ENCODE data around the gene CHST13.
"Not testable (repeated sequence)": the region's sequence is repeated elsewhere in the genome, so short reads cannot be mapped to it uniquely, and the experiment has no call there.

The CHST13 gene

DNA sequence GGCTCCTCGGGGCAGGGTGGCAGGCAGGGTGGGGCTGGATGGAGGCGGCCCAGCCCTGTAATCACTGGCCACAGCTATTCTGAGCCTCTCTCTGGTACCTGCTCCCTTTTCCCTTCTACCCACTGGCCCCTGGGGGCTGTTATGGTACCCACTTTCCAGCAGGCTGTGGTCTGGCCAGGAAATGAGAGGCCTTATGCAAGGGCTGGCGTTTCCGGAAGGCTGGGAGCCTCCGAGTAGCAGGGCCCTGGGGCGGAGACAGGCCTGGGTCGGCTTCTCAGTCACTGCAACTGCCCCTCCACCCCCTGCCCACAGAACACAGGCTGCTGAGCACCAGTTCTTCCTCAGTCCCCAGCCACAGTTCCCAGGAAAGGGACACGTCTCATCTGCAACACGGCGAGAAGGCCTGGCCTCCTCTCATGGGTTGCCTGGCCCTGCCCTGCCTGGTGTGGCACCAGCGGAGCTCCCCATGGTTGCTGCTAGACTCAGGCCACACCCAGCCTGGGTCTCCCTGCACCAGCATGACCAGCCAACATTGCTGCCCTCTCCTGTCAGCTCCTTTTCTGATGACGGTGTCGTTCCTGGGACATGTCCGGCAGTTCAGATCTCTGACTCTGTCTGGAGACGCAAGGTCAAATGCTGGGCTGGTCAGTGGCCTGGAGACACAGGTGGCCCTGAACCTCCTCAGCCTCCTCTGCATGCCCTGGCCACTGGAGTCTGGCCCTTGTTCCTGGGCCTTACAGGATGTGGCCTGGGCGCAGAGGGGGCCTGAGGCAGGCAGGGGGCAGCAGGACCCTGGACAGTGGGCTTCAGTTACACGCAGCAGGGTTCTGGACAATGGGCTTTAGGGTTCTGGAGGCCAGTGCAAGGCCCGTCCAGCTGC is 6.5 kb downstream of the CHST13 start:
- Histone ChIP-seq H4K91ac (ENCODE audit: low read length) (peak overlapping the region; percentile 52), H3K9me3 (ENCODE audit: control insufficient read depth, low read length) (no peaks in the 10 kb centered on the region), H2AK5ac (ENCODE audit: low read length, severe bottlenecking) (no peak overlapping the region), H3K36me3 (ENCODE audit: control insufficient read depth in 1 of 2, insufficient read depth in 2 of 2, low read depth in 1 of 2, low read length in 2 of 2) (no peaks in the 10 kb centered on the region), H3K9ac (ENCODE audit: low read length) (no peak overlapping the region), H2AFZ (ENCODE audit: low read depth, low read length) (no peak overlapping the region), H3K79me1 (replicated peaks; ENCODE audit: low read length, poor library complexity, severe bottlenecking) (no peaks in the 10 kb centered on the region), H4K8ac (ENCODE audit: low read length) (no peak overlapping the region), H3K4me3 (ENCODE audit: insufficient read depth in 1 of 2, low read depth in 1 of 2, low read length in 2 of 2) (no peak overlapping the region), H3K27ac (ENCODE audit: low read length, poor library complexity, severe bottlenecking) (no peak overlapping the region), H2BK15ac (ENCODE audit: low read depth, poor library complexity, severe bottlenecking) (no peak overlapping the region), H3K23ac (ENCODE audit: low read length in 2 of 2) (no peak overlapping the region), H3K14ac (ENCODE audit: low read length in 2 of 2) (no peak overlapping the region), H3K4me1 (ENCODE audit: control insufficient read depth, insufficient read depth, low read depth, low read length) (peaks cover 18% of the 10 kb centered on the region), H3K18ac (ENCODE audit: low read depth in 1 of 2, low read length in 2 of 2) (no peak overlapping the region), H3K4me2 (ENCODE audit: low read length, poor library complexity, severe bottlenecking) (no peak overlapping the region), H3K27me3 (ENCODE audit: control insufficient read depth in 1 of 2, insufficient read depth in 1 of 2, low read length in 2 of 2) (peaks cover 21 to 63% of the 10 kb centered on the region in 2 experiments), H2BK120ac (ENCODE audit: low read depth, low read length) (no peak overlapping the region), H3K4ac (ENCODE audit: low read depth in 1 of 2, low read length in 2 of 2) (no peak overlapping the region), H2BK12ac (ENCODE audit: low read length in 2 of 2) (no peak overlapping the region), H2BK5ac (ENCODE audit: low read depth, low read length, poor library complexity, severe bottlenecking) (no peak overlapping the region)
- DNase-seq, result no peak
- WGBS, result 86% methylated on average over 18 of the region's 18 CpGs

- Histone ChIP-seq H3K27ac (ENCODE audit: low read length, poor library complexity, severe bottlenecking) (no peak overlapping the region), H3K9ac (ENCODE audit: low read length) (no peak overlapping the region), H2AFZ (ENCODE audit: low read depth, low read length) (no peak overlapping the region), H4K8ac (ENCODE audit: low read length) (no peak overlapping the region), H3K23ac (ENCODE audit: low read length in 2 of 2) (no peak overlapping the region), H3K79me1 (replicated peaks; ENCODE audit: low read length, poor library complexity, severe bottlenecking) (no peaks in the 10 kb centered on the region), H3K4me2 (ENCODE audit: low read length, poor library complexity, severe bottlenecking) (no peak overlapping the region), H3K27me3 (ENCODE audit: control insufficient read depth in 1 of 2, insufficient read depth in 1 of 2, low read length in 2 of 2) (peaks cover 18 to 64% of the 10 kb centered on the region in 2 experiments), H3K9me3 (ENCODE audit: control insufficient read depth, low read length) (no peaks in the 10 kb centered on the region), H2BK5ac (ENCODE audit: low read depth, low read length, poor library complexity, severe bottlenecking) (no peak overlapping the region), H3K36me3 (ENCODE audit: control insufficient read depth in 1 of 2, insufficient read depth in 2 of 2, low read depth in 1 of 2, low read length in 2 of 2) (no peaks in the 10 kb centered on the region), H4K91ac (ENCODE audit: low read length) (no peak overlapping the region), H3K18ac (ENCODE audit: low read depth in 1 of 2, low read length in 2 of 2) (no peak overlapping the region), H3K4me3 (ENCODE audit: insufficient read depth in 1 of 2, low read depth in 1 of 2, low read length in 2 of 2) (no peak overlapping the region), H2BK120ac (ENCODE audit: low read depth, low read length) (no peak overlapping the region), H3K4me1 (ENCODE audit: control insufficient read depth, insufficient read depth, low read depth, low read length) (peaks cover 18% of the 10 kb centered on the region), H2AK5ac (ENCODE audit: low read length, severe bottlenecking) (no peak overlapping the region), H2BK12ac (ENCODE audit: low read length in 2 of 2) (no peak overlapping the region), H3K4ac (ENCODE audit: low read depth in 1 of 2, low read length in 2 of 2) (no peak overlapping the region), H3K14ac (ENCODE audit: low read length in 2 of 2) (no peak overlapping the region), H2BK15ac (ENCODE audit: low read depth, poor library complexity, severe bottlenecking) (no peak overlapping the region)
- no peak for DNase-seq
- WGBS, result 92% methylated on average over 6 of the region's 6 CpGs
These were observed 7.0 kb downstream of the CHST13 start for GRCh38 chr3:126531051-126531330.

DNA sequence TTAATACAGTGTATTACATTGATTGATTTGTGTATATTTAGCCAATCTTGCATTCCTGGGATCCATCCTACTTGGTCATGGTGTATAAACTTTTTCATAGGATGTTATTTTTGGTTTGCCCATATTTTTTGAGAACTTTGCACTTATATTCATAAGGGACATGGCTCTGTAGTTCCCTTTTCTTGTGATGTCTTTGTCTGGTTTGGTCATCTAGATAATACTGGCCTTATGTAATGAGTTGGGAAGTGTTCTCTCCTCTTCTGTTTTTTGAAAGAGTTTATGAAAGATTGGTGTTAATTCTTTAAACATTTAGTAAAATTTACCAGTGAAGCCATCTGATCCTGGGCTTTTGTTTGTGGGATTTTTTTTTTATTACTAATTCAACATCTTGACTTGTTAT is 9.6 kb downstream of the CHST13 start:
- Histone ChIP-seq H3K18ac (ENCODE audit: low read depth in 1 of 2, low read length in 2 of 2) (no peak overlapping the region), H3K9ac (ENCODE audit: low read length) (no peak overlapping the region), H2AK5ac (ENCODE audit: low read length, severe bottlenecking) (no peak overlapping the region), H3K79me1 (replicated peaks; ENCODE audit: low read length, poor library complexity, severe bottlenecking) (no peaks in the 10 kb centered on the region), H3K23ac (ENCODE audit: low read length in 2 of 2) (no peak overlapping the region), H4K8ac (ENCODE audit: low read length) (no peak overlapping the region), H3K27ac (ENCODE audit: low read length, poor library complexity, severe bottlenecking) (no peak overlapping the region), H3K4ac (ENCODE audit: low read depth in 1 of 2, low read length in 2 of 2) (no peak overlapping the region), H2BK15ac (ENCODE audit: low read depth, poor library complexity, severe bottlenecking) (no peak overlapping the region), H3K4me3 (ENCODE audit: insufficient read depth in 1 of 2, low read depth in 1 of 2, low read length in 2 of 2) (no peak overlapping the region), H3K27me3 (ENCODE audit: control insufficient read depth in 1 of 2, insufficient read depth in 1 of 2, low read length in 2 of 2) (peaks cover 23 to 81% of the 10 kb centered on the region in 2 experiments), H2BK5ac (ENCODE audit: low read depth, low read length, poor library complexity, severe bottlenecking) (no peak overlapping the region), H3K36me3 (ENCODE audit: control insufficient read depth in 1 of 2, insufficient read depth in 2 of 2, low read depth in 1 of 2, low read length in 2 of 2) (no peaks in the 10 kb centered on the region), H2BK12ac (ENCODE audit: low read length in 2 of 2) (no peak overlapping the region), H2BK120ac (ENCODE audit: low read depth, low read length) (no peak overlapping the region), H3K14ac (ENCODE audit: low read length in 2 of 2) (no peak overlapping the region), H2AFZ (ENCODE audit: low read depth, low read length) (no peak overlapping the region), H3K9me3 (ENCODE audit: control insufficient read depth, low read length) (no peaks in the 10 kb centered on the region), H4K91ac (ENCODE audit: low read length) (no peak overlapping the region), H3K4me2 (ENCODE audit: low read length, poor library complexity, severe bottlenecking) (no peak overlapping the region), H3K4me1 (ENCODE audit: control insufficient read depth, insufficient read depth, low read depth, low read length) (peaks cover 13% of the 10 kb centered on the region)
- no peak for DNase-seq

DNA sequence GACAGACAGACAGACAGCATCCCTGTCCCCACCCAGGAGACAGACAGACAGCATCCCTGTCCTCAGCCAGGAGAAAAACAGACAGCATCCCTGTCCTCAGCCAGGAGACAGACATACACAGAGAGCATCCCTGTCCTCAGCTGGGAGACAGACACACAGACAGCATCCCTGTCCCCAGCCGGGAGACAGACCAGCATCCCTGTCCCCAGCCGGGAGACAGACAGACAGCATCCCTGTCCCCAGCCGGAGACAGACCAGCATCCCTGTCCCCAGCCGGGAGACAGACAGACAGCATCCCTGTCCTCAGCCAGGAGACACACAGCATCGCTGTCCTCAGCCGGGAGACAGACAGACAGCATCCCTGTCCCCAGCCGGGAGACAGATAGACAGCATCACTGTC is 10.8 kb downstream of the CHST13 start:
- H3K4me2 ChIP-seq (ENCODE audit: low read length, poor library complexity, severe bottlenecking); H2BK12ac ChIP-seq (ENCODE audit: low read length in 2 of 2); H3K9me3 ChIP-seq (ENCODE audit: control insufficient read depth, low read length); DNase-seq; H4K8ac ChIP-seq (ENCODE audit: low read length); H3K23ac ChIP-seq (ENCODE audit: low read length in 2 of 2); H3K14ac ChIP-seq (ENCODE audit: low read length in 2 of 2); H2BK15ac ChIP-seq (ENCODE audit: low read depth, poor library complexity, severe bottlenecking); H3K4ac ChIP-seq (ENCODE audit: low read depth in 1 of 2, low read length in 2 of 2); H2AK5ac ChIP-seq (ENCODE audit: low read length, severe bottlenecking); H3K27ac ChIP-seq (ENCODE audit: low read length, poor library complexity, severe bottlenecking); H3K79me1 ChIP-seq (replicated peaks; ENCODE audit: low read length, poor library complexity, severe bottlenecking); H3K9ac ChIP-seq (ENCODE audit: low read length); H3K4me1 ChIP-seq (ENCODE audit: control insufficient read depth, insufficient read depth, low read depth, low read length); H3K36me3 ChIP-seq (ENCODE audit: control insufficient read depth in 1 of 2, insufficient read depth in 2 of 2, low read depth in 1 of 2, low read length in 2 of 2); H2AFZ ChIP-seq (ENCODE audit: low read depth, low read length); H2BK5ac ChIP-seq (ENCODE audit: low read depth, low read length, poor library complexity, severe bottlenecking); H3K4me3 ChIP-seq (ENCODE audit: insufficient read depth in 1 of 2, low read depth in 1 of 2, low read length in 2 of 2); H3K18ac ChIP-seq (ENCODE audit: low read depth in 1 of 2, low read length in 2 of 2); H4K91ac ChIP-seq (ENCODE audit: low read length); H2BK120ac ChIP-seq (ENCODE audit: low read depth, low read length): not testable (repeated sequence)
- WGBS, result 93% methylated on average over 7 of the region's 7 CpGs
- peaks cover 23 to 86% of the 10 kb centered on the region in 2 experiments for H3K27me3 ChIP-seq (ENCODE audit: control insufficient read depth in 1 of 2, insufficient read depth in 1 of 2, low read length in 2 of 2)

All from mesenchymal stem cell (in vitro differentiated cells and primary cell).